IMR-90 (cell line): Measurements from ENCODE around the gene MROH7. TPM values are rescaled to one million over a fixed set of nuclear protein-coding genes. Genes with fewer than 3 reads are reported as not detected.

Experiments used
- ATAC-seq: fragments of 200-7000 bp; cut with Tn5 transposase; 2 replicates; pipeline ENCODE4 v1.9.1; 2020; ENCODE audit warnings: low read depth, mild to moderate bottlenecking, moderate library complexity
- BruUV-seq: library from RNA; stranded (reverse); fragments of 400-500 nt; replicated peaks from 2 replicates; lab custom pipeline; 2021; lab: Mats Ljungman, UMichigan
- CTCF ChIA-PET: fragments of 300-600 bp; formaldehyde crosslinking; extraction: SDS; loops from one replicate; lab custom pipeline; 2021; ENCODE audit warnings: antibody characterized with exemption; lab: Yijun Ruan, JAX
- POLR2A ChIA-PET: fragments of 300-600 bp; sonication (Branson Sonifier 250); formaldehyde crosslinking; loops from one replicate; lab custom pipeline; 2022; ENCODE audit warnings: antibody characterized with exemption; ENCODE audit not compliant: unreplicated experiment; lab: Charles Lee
- DNase-seq: peaks from one replicate; pipeline ENCODE4 v3.0.0; 2013
- H2AFZ ChIP-seq: replicated peaks from 2 replicates; pipeline ENCODE3; 2013; ENCODE audit warnings: low read length, mild to moderate bottlenecking; ENCODE audit not compliant: poor library complexity
- H2AK5ac ChIP-seq: 2 replicates; pipeline ENCODE4 v1.6.1; 2013; ENCODE audit warnings: low read depth, low read length, inconsistent platforms
- H2AK9ac ChIP-seq: replicated peaks from 2 replicates; pipeline ENCODE3; 2013; ENCODE audit warnings: mild to moderate bottlenecking, low read depth, low read length, moderate library complexity; ENCODE audit not compliant: poor library complexity
- H2BK120ac ChIP-seq: 2 replicates; pipeline ENCODE4 v1.6.1; 2013; ENCODE audit warnings: low read depth, low read length, inconsistent platforms
- H2BK15ac ChIP-seq: 3 replicates; pipeline ENCODE4 v1.6.1; 2013; ENCODE audit warnings: low read depth, low read length, inconsistent platforms
- H2BK20ac ChIP-seq: 2 replicates; pipeline ENCODE4 v1.6.1; 2013; ENCODE audit warnings: low read depth, mild to moderate bottlenecking, inconsistent platforms, low read length, moderate library complexity
- H2BK5ac ChIP-seq: 2 replicates; pipeline ENCODE4 v1.6.1; 2013; ENCODE audit warnings: mild to moderate bottlenecking, low read depth, low read length, inconsistent platforms; ENCODE audit not compliant: poor library complexity, severe bottlenecking
- H3K14ac ChIP-seq: replicated peaks from 2 replicates; pipeline ENCODE4 v1.6.1; 2013; ENCODE audit warnings: low read depth, low read length, inconsistent platforms
- H3K18ac ChIP-seq: 2 replicates; pipeline ENCODE4 v1.6.1; 2013; ENCODE audit warnings: low read depth, low read length, control low read depth
- H3K23ac ChIP-seq: 2 replicates; pipeline ENCODE4 v1.6.1; 2013; ENCODE audit warnings: low read depth, low read length, inconsistent platforms
- H3K27ac ChIP-seq: 2 replicates; pipeline ENCODE4 v1.5.1; 2013; ENCODE audit warnings: mild to moderate bottlenecking, control low read depth, low read length; ENCODE audit not compliant: insufficient read depth
- H3K27me3 ChIP-seq: 2 replicates; pipeline ENCODE4 v1.6.1; 2013; ENCODE audit warnings: low read length; ENCODE audit not compliant: control insufficient read depth, insufficient read depth
- H3K36me3 ChIP-seq: 2 replicates; pipeline ENCODE4 v1.6.1; 2013; ENCODE audit warnings: low read length, mixed read lengths; ENCODE audit not compliant: control insufficient read depth, insufficient read depth
- H3K4ac ChIP-seq: 2 replicates; pipeline ENCODE4 v1.6.1; 2013; ENCODE audit warnings: low read depth, low read length, inconsistent platforms
- H3K4me1 ChIP-seq: 2 replicates; pipeline ENCODE4 v1.6.1; 2013; ENCODE audit warnings: low read length, mixed read lengths; ENCODE audit not compliant: control insufficient read depth, insufficient read depth
- H3K4me2 ChIP-seq: 2 replicates; pipeline ENCODE4 v1.6.1; 2013; ENCODE audit warnings: low read depth, mild to moderate bottlenecking, control low read depth, low read length, moderate library complexity
- H3K4me3 ChIP-seq: 2 replicates; pipeline ENCODE4 v1.5.1; 2013; ENCODE audit warnings: low read depth, mild to moderate bottlenecking, control low read depth, low read length, moderate library complexity; ENCODE audit not compliant: insufficient read depth
- H3K56ac ChIP-seq: 2 replicates; pipeline ENCODE4 v1.6.1; 2013; ENCODE audit warnings: low read length, inconsistent platforms; ENCODE audit not compliant: insufficient read depth; ENCODE audit errors: extremely low read depth
- H3K79me1 ChIP-seq, 2 experiments: 2 replicates each; pipeline ENCODE4 v1.6.1; 2013; ENCODE audit warnings: low read length in 2 of 2, inconsistent platforms in 1 of 2, low read depth in 1 of 2
- H3K9ac ChIP-seq: 2 replicates; pipeline ENCODE4 v1.6.1; 2013; ENCODE audit warnings: low read depth, low read length, control low read depth
- H3K9me1 ChIP-seq: 2 replicates; pipeline ENCODE4 v1.6.1; 2013; ENCODE audit warnings: low read length, inconsistent platforms; ENCODE audit not compliant: insufficient read depth
- H3K9me3 ChIP-seq: 2 replicates; pipeline ENCODE4 v1.6.1; 2013; ENCODE audit warnings: low read length; ENCODE audit not compliant: control insufficient read depth, insufficient read depth
- H4K20me1 ChIP-seq: 2 replicates; pipeline ENCODE4 v1.6.1; 2013; ENCODE audit warnings: low read length, inconsistent platforms; ENCODE audit not compliant: insufficient read depth
- H4K5ac ChIP-seq: 2 replicates; pipeline ENCODE4 v1.6.1; 2013; ENCODE audit warnings: mild to moderate bottlenecking, low read depth, low read length, control low read depth
- H4K8ac ChIP-seq, 2 experiments: 2 replicates each; pipeline ENCODE4 v1.6.1; 2013; ENCODE audit warnings: low read depth in 2 of 2, low read length in 2 of 2, control low read depth in 1 of 2, inconsistent platforms in 1 of 2
- H4K91ac ChIP-seq: 2 replicates; pipeline ENCODE4 v1.6.1; 2013; ENCODE audit warnings: low read depth, low read length, inconsistent platforms; ENCODE audit not compliant: insufficient read depth
- CHD1 ChIP-seq: IDR thresholded peaks from 2 replicates; pipeline ENCODE4 v1.6.1; 2012; ENCODE audit warnings: low read depth, low read length, improper control_type of control experiment
- RCOR1 ChIP-seq: IDR thresholded peaks from 2 replicates; pipeline ENCODE4 v1.6.1; 2012; ENCODE audit warnings: mild to moderate bottlenecking, low read length, improper control_type of control experiment; ENCODE audit not compliant: insufficient replicate concordance
- WGBS, 2 experiments: methylation state at CpG; one replicate each; pipeline versions ENCODE4 v1.1.5 to v1.1.7; 2013; ENCODE audit warnings: missing lambda C conversion rate in 2 of 2; ENCODE audit not compliant: insufficient read length in 1 of 2; ENCODE audit errors: extremely low coverage in 2 of 2; 5-methylcytosine and 5-hydroxymethylcytosine counted together
- dilution Hi-C: fragments of 300-500 bp; cut with HindIII; formaldehyde crosslinking; loops from one replicate; pipeline ENCODE4 v1.14.3; 2018; ENCODE audit warnings: low sequenced_read_pairs; ENCODE audit not compliant: unreplicated experiment
- in situ Hi-C: fragments of 300-500 bp; cut with MboI; formaldehyde crosslinking; loops from 3 replicates; pipeline ENCODE4 v1.14.3; 2019; ENCODE audit warnings: low sequenced_read_pairs, inconsistent platforms, mixed read lengths
- intact Hi-C: fragments of 100-400 bp; cut with micrococcal nuclease; formaldehyde crosslinking; loops from 2 replicates; pipeline ENCODE4 v1.10.0; 2022
- polyA plus RNA-seq, 3 experiments: library from polyadenylated mRNA; depleted of rRNA; stranded (reverse); fragments of >200 nt; gene quantifications; 2 replicates each; pipeline ENCODE4 v1.2.3, GENCODE V29; 2012; ENCODE audit warnings: low replicate concordance in 1 of 3
- total RNA-seq: library from RNA; depleted of rRNA; stranded (reverse); fragments of >200 nt; gene quantifications from 2 replicates; pipeline ENCODE4 v1.2.3, GENCODE V29; 2012

The MROH7 gene
- total and polyA plus RNA-seq, 2 of the 4 experiments (the other 2 are of a cell fraction), result not detected

DNA sequence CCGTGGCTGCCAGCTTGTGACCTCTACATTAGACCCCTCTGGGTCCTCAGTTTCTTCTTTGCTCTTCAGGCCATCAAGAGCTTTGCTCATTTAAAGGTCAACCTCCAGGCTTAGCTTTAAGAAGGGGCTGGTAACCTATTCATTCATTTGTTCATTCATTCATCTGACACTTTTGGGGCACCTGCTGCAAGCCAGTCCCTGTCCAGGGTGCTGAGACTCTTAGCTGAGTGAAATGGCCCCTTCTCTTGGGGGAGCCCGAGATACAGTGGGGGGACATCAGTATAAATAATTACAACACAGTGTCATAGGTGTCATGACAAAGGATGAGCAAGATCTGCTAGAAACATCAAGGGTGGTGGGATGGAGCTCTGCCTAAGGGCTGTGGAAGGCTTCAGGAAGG, 63.6 kb downstream of the MROH7 start:
- Histone ChIP-seq H4K20me1 (no peaks in the 10 kb centered on the region), H3K27ac (no peak overlapping the region), H2BK120ac (no peak overlapping the region), H2BK15ac (no peak overlapping the region), H2BK20ac (no peak overlapping the region), H3K27me3 (peaks cover 52% of the 10 kb centered on the region), H3K4me1 (no peaks in the 10 kb centered on the region), H2AK5ac (no peak overlapping the region), H4K8ac (no peak overlapping the region), H3K56ac (no peak overlapping the region), H2AFZ (no peak overlapping the region), H3K4ac (no peak overlapping the region), H4K91ac (no peak overlapping the region), H4K5ac (no peak overlapping the region), H3K14ac (no peak overlapping the region), H3K79me1 (no peaks in the 10 kb centered on the region), H3K9me3 (no peaks in the 10 kb centered on the region), H3K9me1 (no peaks in the 10 kb centered on the region), H2BK5ac (no peak overlapping the region), H2AK9ac (no peak overlapping the region), H3K18ac (no peak overlapping the region), H3K4me3 (no peak overlapping the region), H3K36me3 (no peaks in the 10 kb centered on the region), H3K9ac (no peak overlapping the region), H3K23ac (no peak overlapping the region), H3K4me2 (no peak overlapping the region)
- no peak for ATAC-seq
- BruUV-seq, result no TSS peak
- DNase-seq, result no peak
- dilution Hi-C loops, result no loop called here
- TF ChIP-seq CHD1, result no peak
- TF ChIP-seq RCOR1, result peak; percentile 39
- CTCF ChIA-PET, result no interaction called here
- intact Hi-C loops, result no loop called here
- in situ Hi-C loops, result no loop called here
- POLR2A ChIA-PET, result no interaction called here
- WGBS, 2 experiments, result 70% methylated on average over 1 of the region's 2 CpGs; no CpG with 5 or more reads in 1 of the 2 experiments
